Body of pancreas (tissue), 4 donors: ENCODE results near the gene PCDH9.

ENCODE experiments used
- CTCF ChIP-seq, 7 experiments: fragments of 450-650 bp in 4 of 7; fragments of 200-600 bp in 3 of 7; sonication (generic) in 3 of 7; IDR thresholded peaks; one replicate each; pipeline ENCODE4 v1.5.1; 2016 to 2019; ENCODE audit warnings: antibody characterized with exemption in 7 of 7
- POLR2A ChIP-seq, 3 donors: fragments of 450-650 bp; IDR thresholded peaks; one replicate each; pipeline ENCODE4 v1.6.1; 2016; ENCODE audit warnings: antibody characterized with exemption in 3 of 3, mild to moderate bottlenecking in 2 of 3

- TF ChIP-seq CTCF (IDR thresholded peaks at IDR 0.05) (no peak), POLR2A (IDR thresholded peaks at IDR 0.05) (no peak)
Measured at GRCh38 chr13:66655847-66656454, 574.2 kb downstream of the PCDH9 start.
